Type B pancreatic cell (in vitro differentiated cells): Measurements from ENCODE around the gene ATXN2. TPM values are rescaled to one million over a fixed set of nuclear protein-coding genes. Genes with fewer than 3 reads are reported as not detected.
"Not testable (repeated sequence)": the region's sequence is repeated elsewhere in the genome, so short reads cannot be mapped to it uniquely, and the experiment has no call there.

Experiments used
- DNase-seq: peaks from one replicate; pipeline ENCODE4 v3.0.0; 2021; ENCODE audit warnings: mixed read lengths; ENCODE audit not compliant: unreplicated experiment; ENCODE audit errors: extremely low spot score
- H3K27ac Mint-ChIP-seq: 2 replicates; pipeline ENCODE4 v1.8.0; 2021; ENCODE audit warnings: mild to moderate bottlenecking, mixed read lengths
- H3K27me3 Mint-ChIP-seq: 2 replicates; pipeline ENCODE4 v1.8.0; 2021; ENCODE audit warnings: mixed read lengths
- H3K36me3 Mint-ChIP-seq: 2 replicates; pipeline ENCODE4 v1.8.0; 2021; ENCODE audit warnings: mixed read lengths
- H3K4me1 Mint-ChIP-seq: one replicate; pipeline ENCODE4 v1.8.0; 2021; ENCODE audit warnings: mixed read lengths; ENCODE audit not compliant: unreplicated experiment
- H3K4me3 Mint-ChIP-seq: 2 replicates; pipeline ENCODE4 v1.8.0; 2021; ENCODE audit warnings: mild to moderate bottlenecking, mixed read lengths
- H3K9me3 Mint-ChIP-seq: 2 replicates; pipeline ENCODE4 v1.8.0; 2021; ENCODE audit warnings: mixed read lengths
- total RNA-seq: library from RNA; stranded (reverse); gene quantifications from 2 replicates; pipeline ENCODE4 v1.2.1, GENCODE V29; 2021; ENCODE audit warnings: low replicate concordance
- TF ChIP-seq, protein P1 (sequence below): fragments of 200-600 bp; sonication (generic); conservative IDR thresholded peaks from 2 replicates; pipeline ENCODE4 v1.5.0; 2021; ENCODE audit warnings: antibody characterized with exemption, mild to moderate bottlenecking

ATXN2 gene
- total RNA-seq, 1 donor from 2014 or later: 80.9 TPM

DNA sequence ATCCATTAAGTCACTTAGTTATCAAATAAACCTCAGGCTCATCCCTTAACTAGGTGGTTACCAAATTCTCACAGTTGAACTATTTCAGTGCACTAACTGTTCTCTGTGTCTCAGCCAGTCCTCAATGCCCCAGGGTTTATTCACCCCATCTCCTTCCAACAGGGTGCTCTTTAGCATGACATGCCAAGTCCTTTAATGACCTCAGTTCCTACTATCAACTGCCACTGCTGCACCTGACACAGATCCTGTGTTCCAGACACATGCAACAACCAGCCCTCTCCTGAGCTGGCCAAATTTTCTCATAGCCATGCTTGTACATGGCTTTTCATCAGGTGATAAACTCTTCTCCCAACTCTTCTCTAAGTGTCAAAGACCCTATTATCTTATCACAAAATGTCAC, 80.0 kb downstream of the ATXN2 start:
- DNase-seq: no peak
- Mint-ChIP-seq H3K27ac (no peak overlapping the region), H3K4me3 (no peak overlapping the region), H3K4me1 (no peaks in the 10 kb centered on the region), H3K36me3 (peaks cover 4% of the 10 kb centered on the region), H3K27me3 (no peaks in the 10 kb centered on the region), H3K9me3 (no peaks in the 10 kb centered on the region)
- TF ChIP-seq, protein P1, sequence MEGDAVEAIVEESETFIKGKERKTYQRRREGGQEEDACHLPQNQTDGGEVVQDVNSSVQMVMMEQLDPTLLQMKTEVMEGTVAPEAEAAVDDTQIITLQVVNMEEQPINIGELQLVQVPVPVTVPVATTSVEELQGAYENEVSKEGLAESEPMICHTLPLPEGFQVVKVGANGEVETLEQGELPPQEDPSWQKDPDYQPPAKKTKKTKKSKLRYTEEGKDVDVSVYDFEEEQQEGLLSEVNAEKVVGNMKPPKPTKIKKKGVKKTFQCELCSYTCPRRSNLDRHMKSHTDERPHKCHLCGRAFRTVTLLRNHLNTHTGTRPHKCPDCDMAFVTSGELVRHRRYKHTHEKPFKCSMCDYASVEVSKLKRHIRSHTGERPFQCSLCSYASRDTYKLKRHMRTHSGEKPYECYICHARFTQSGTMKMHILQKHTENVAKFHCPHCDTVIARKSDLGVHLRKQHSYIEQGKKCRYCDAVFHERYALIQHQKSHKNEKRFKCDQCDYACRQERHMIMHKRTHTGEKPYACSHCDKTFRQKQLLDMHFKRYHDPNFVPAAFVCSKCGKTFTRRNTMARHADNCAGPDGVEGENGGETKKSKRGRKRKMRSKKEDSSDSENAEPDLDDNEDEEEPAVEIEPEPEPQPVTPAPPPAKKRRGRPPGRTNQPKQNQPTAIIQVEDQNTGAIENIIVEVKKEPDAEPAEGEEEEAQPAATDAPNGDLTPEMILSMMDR: no peak

- peaks cover 36% of the 10 kb centered on the region for H3K36me3 Mint-ChIP-seq
- not testable (repeated sequence) for H3K27ac Mint-ChIP-seq, DNase-seq, H3K4me3 Mint-ChIP-seq, H3K9me3 Mint-ChIP-seq, H3K4me1 Mint-ChIP-seq, H3K27me3 Mint-ChIP-seq
These were observed 91.4 kb downstream of the ATXN2 start for GRCh38 chr12:111507719-111508118.

- not testable (repeated sequence) for H3K4me1 Mint-ChIP-seq, H3K27ac Mint-ChIP-seq, H3K9me3 Mint-ChIP-seq, DNase-seq, H3K4me3 Mint-ChIP-seq, H3K27me3 Mint-ChIP-seq
- H3K36me3 Mint-ChIP-seq: peaks cover 38% of the 10 kb centered on the region
These were observed 91.9 kb downstream of the ATXN2 start for GRCh38 chr12:111507258-111507657.

GRCh38 chr12:111506260-111506659, 92.9 kb downstream of the ATXN2 start:
- Mint-ChIP-seq H3K27ac (no peak overlapping the region), H3K9me3 (no peaks in the 10 kb centered on the region), H3K36me3 (peaks cover 38% of the 10 kb centered on the region), H3K27me3 (no peaks in the 10 kb centered on the region), H3K4me3 (no peak overlapping the region), H3K4me1 (no peaks in the 10 kb centered on the region)
- TF ChIP-seq, protein P1: no peak
- no peak for DNase-seq

DNA sequence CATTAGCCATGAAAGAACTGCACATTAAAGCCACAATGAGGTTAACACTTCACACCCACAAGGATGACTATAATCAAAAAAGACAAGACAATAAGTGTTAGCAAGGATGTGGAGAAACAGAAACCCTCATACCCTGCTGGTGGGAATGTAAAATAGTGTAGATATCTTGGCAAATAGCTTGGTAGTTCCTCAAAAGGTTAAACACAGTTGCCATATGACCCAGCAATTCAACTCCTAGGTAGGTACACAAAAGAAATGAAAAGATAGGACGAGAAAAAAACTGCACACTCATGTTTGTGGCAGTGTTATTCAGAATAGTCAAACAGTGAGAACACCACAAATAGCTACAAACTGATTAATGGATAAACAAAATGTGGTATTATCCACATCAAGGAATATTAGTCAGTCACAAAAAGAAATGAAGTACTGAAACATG, 93.5 kb downstream of the ATXN2 start:
- no peak overlapping the region for H3K4me3 Mint-ChIP-seq
- TF ChIP-seq, protein P1: no peak
- H3K36me3 Mint-ChIP-seq: peaks cover 38% of the 10 kb centered on the region
- H3K27me3 Mint-ChIP-seq: no peaks in the 10 kb centered on the region
- H3K4me1 Mint-ChIP-seq: no peaks in the 10 kb centered on the region
- no peak overlapping the region for H3K27ac Mint-ChIP-seq
- H3K9me3 Mint-ChIP-seq: no peaks in the 10 kb centered on the region
- DNase-seq: no peak

GRCh38 chr12:111503116-111503515, 96.0 kb downstream of the ATXN2 start:
- H3K27me3 Mint-ChIP-seq: no peaks in the 10 kb centered on the region
- TF ChIP-seq, protein P1: no peak
- H3K4me3 Mint-ChIP-seq: no peak overlapping the region
- H3K4me1 Mint-ChIP-seq: no peaks in the 10 kb centered on the region
- no peak overlapping the region for H3K27ac Mint-ChIP-seq
- H3K36me3 Mint-ChIP-seq: peaks cover 46% of the 10 kb centered on the region
- no peaks in the 10 kb centered on the region for H3K9me3 Mint-ChIP-seq
- no peak for DNase-seq

DNA sequence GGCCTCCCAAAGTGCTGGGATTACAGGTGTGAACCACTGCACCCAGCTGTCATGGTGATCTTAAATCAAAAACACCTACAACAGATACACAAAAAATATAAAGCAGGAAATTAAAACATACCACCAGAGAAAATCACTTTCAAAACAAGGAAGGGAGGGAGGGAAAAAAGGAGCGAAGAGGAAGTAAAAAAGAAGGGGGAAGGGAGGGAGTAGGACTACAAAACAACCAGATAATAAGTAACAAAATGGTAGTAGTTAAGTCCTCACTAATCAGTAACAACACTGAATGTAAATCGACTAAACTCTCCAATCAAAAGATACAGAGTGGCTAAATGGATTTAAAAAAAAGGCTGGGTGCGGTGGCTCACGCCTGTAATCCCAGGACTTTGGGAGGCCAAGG, 104.4 kb downstream of the ATXN2 start:
- H3K36me3 Mint-ChIP-seq: peaks cover 44% of the 10 kb centered on the region
- H3K27ac Mint-ChIP-seq: no peak overlapping the region
- TF ChIP-seq, protein P1: no peak

GRCh38 chr12:111492979-111493378, 106.1 kb downstream of the ATXN2 start:
- H3K9me3 Mint-ChIP-seq, H3K27ac Mint-ChIP-seq, H3K27me3 Mint-ChIP-seq, DNase-seq, H3K4me3 Mint-ChIP-seq, H3K4me1 Mint-ChIP-seq: not testable (repeated sequence)
- H3K36me3 Mint-ChIP-seq: peaks cover 39% of the 10 kb centered on the region

More for the DNA sequence above, 104.4 kb downstream of the ATXN2 start:
- Mint-ChIP-seq H3K9me3 (no peaks in the 10 kb centered on the region), H3K4me1 (no peaks in the 10 kb centered on the region), H3K27me3 (no peaks in the 10 kb centered on the region), H3K4me3 (no peak overlapping the region)
- DNase-seq: no peak
